ENCODE measurements around the gene IFT80.
"Not testable (repeated sequence)": the region's sequence is repeated elsewhere in the genome, so short reads cannot be mapped to it uniquely, and the experiment has no call there.

IFT80 gene

DNA sequence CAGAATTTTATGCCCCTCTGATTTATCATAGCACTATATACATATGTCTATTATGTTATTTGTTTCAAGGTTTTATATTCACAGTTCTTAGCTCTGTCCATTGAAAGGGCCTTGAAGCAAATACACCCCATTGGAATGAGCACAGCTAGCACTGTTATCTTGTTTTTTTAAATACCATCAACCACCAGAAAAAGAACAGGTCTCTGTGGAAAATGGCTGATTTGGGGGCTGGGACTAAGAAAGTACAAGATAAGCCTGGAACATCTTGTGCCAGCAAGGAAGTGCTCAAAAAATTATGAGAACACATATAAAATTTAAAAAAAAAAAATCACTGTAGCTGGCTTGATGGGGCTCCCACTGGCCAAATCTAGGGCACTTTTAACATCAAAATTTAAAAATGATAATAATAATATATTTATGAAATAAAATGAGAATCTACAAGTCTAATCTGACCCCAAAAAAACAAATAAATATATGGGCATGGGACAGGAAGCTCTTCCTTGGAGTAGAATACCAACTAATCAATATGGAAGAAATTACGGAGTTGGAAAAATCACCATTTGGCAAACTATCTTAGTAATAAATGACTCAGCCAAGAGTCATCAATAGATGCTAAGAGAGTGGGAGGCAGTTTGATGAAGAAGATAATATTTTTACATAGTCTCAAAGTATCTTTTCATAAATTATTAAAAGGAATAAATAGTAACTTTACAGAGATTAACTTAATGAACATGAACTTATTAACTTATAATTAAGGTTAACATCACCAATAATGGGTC, 20.5 kb downstream of the IFT80 start:
- H3K36me3 ChIP-seq (ENCODE audit: insufficient read depth, low read length), result peaks cover 33% of the 10 kb centered on the region

DNA sequence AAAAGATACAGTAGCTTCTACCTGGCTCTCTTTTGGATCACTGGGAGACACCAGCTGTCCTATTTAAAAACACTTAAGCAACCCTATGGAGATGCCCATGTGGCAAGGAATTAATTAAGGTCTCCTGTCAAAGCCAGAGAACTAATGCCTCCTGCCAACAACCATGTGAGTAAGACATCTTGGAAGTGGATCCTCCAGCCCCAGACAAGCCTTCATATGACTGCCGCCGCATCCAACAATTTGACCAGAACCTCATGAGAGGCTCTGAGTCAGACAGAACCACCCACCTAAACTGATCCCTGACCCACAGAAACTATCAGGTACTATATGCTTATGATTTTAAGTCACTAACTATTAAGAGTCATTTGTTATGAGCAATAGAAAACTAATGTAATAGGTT, 22.3 kb downstream of the IFT80 start:
- H3K4me3 ChIP-seq (ENCODE audit: low read length), result no peak overlapping the region
- no peak overlapping the region for H3K27ac ChIP-seq (ENCODE audit: low read depth, low read length)
- peaks cover 16% of the 10 kb centered on the region for H3K4me1 ChIP-seq (ENCODE audit: insufficient read depth, low read length)
- no peaks in the 10 kb centered on the region for H3K9me3 ChIP-seq (ENCODE audit: insufficient read depth, low read depth, low read length)
- H3K27me3 ChIP-seq (ENCODE audit: insufficient read depth, low read length), result no peaks in the 10 kb centered on the region
- H3K36me3 ChIP-seq (ENCODE audit: insufficient read depth, low read length), result peaks cover 39% of the 10 kb centered on the region
- WGBS, result 100% methylated on average over 2 of the region's 2 CpGs
- no peak overlapping the region for H3K9ac ChIP-seq (ENCODE audit: low read depth, low read length)

More for the DNA sequence above, 20.5 kb downstream of the IFT80 start:
- H3K9me3 ChIP-seq (ENCODE audit: insufficient read depth, low read depth, low read length), result no peaks in the 10 kb centered on the region
- H3K4me3 ChIP-seq (ENCODE audit: low read length), result no peak overlapping the region
- H3K9ac ChIP-seq (ENCODE audit: low read depth, low read length), result no peak overlapping the region
- no peaks in the 10 kb centered on the region for H3K27me3 ChIP-seq (ENCODE audit: insufficient read depth, low read length)
- no CpG with 5 or more reads among the region's 1 CpG for WGBS
- peaks cover 16% of the 10 kb centered on the region for H3K4me1 ChIP-seq (ENCODE audit: insufficient read depth, low read length)
- no peak overlapping the region for H3K27ac ChIP-seq (ENCODE audit: low read depth, low read length)

DNA sequence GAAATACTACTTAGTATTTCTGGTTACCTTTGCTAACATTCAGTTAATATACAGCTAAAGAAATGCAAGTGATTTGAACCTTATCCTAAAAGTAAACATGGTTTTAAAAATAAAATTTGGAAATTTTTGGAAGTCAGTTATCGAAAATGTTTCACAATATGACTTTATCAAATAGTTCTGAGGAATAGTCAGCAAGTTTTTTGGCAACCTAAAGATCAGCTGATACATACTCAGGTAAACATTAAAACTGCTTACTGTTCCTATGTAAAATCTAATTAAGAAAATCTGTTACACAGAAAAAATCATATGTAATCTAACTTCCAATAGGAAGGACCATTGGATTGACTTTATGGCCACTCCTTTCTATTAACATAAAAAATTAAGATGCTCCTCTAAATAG, 24.1 kb downstream of the IFT80 start:
- H3K36me3 ChIP-seq (ENCODE audit: insufficient read depth, low read length), result peaks cover 39% of the 10 kb centered on the region
- 86% methylated on average over 1 of the region's 1 CpG for WGBS
- H3K4me1 ChIP-seq (ENCODE audit: insufficient read depth, low read length), result peaks cover 11% of the 10 kb centered on the region
- H3K27ac ChIP-seq (ENCODE audit: low read depth, low read length), result no peak overlapping the region
- H3K9ac ChIP-seq (ENCODE audit: low read depth, low read length), result no peak overlapping the region
- no peaks in the 10 kb centered on the region for H3K27me3 ChIP-seq (ENCODE audit: insufficient read depth, low read length)
- H3K4me3 ChIP-seq (ENCODE audit: low read length), result no peak overlapping the region
- H3K9me3 ChIP-seq (ENCODE audit: insufficient read depth, low read depth, low read length), result no peaks in the 10 kb centered on the region

DNA sequence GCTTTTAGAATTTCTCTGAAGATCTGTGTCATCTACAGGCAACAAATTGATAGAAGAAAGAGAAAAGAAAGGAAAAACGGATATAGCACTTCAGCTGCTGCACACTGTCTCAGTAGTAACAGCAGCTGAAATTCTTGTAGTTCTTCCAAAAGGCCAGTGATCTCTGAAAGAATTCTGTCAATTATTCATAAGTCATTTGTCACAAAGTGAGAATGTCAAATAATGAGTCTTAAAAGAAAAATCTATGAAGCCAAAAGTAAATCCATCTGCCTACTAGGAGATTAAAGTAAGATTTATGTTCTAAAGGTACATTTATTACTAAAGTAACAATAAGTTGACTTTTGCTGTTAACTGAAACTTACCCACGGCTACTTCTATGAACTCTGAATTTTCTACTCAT, 24.6 kb downstream of the IFT80 start:
- H3K9ac ChIP-seq (ENCODE audit: low read depth, low read length), result no peak overlapping the region
- H3K9me3 ChIP-seq (ENCODE audit: insufficient read depth, low read depth, low read length), result no peaks in the 10 kb centered on the region
- H3K4me3 ChIP-seq (ENCODE audit: low read length), result no peak overlapping the region
- H3K27me3 ChIP-seq (ENCODE audit: insufficient read depth, low read length), result no peaks in the 10 kb centered on the region
- H3K4me1 ChIP-seq (ENCODE audit: insufficient read depth, low read length), result peaks cover 8% of the 10 kb centered on the region
- no peak overlapping the region for H3K27ac ChIP-seq (ENCODE audit: low read depth, low read length)
- 92% methylated on average over 1 of the region's 2 CpGs for WGBS
- peaks cover 39% of the 10 kb centered on the region for H3K36me3 ChIP-seq (ENCODE audit: insufficient read depth, low read length)

DNA sequence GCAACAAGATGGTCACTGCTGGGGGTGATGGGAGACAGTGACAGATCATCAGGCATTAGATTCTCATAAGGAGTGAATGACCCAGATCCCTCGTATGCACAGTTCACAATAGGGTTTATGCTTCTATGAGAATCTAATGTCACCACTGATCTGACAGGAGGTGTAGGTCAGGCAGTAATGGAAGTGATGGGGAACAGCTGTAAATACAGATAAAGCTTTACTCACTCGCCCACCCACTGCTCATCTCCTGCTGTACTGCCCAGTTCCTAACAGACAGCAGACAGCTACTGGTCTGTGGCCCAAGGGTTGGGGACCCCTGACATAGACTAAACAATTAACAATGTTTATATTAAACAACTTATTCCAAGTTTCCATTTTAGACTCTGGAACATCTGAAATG, 25.4 kb downstream of the IFT80 start:
- Histone ChIP-seq H3K36me3 (ENCODE audit: insufficient read depth, low read length) (peaks cover 39% of the 10 kb centered on the region), H3K4me3 (ENCODE audit: low read length) (no peak overlapping the region), H3K9ac (ENCODE audit: low read depth, low read length) (no peak overlapping the region), H3K4me1 (ENCODE audit: insufficient read depth, low read length) (0 out of 2 replicates have a peak, but pooled peaks cover 1% of the 10 kb centered on the region), H3K27ac (ENCODE audit: low read depth, low read length) (no peak overlapping the region), H3K9me3 (ENCODE audit: insufficient read depth, low read depth, low read length) (no peaks in the 10 kb centered on the region), H3K27me3 (ENCODE audit: insufficient read depth, low read length) (no peaks in the 10 kb centered on the region)
- 93% methylated on average over 2 of the region's 2 CpGs for WGBS

DNA sequence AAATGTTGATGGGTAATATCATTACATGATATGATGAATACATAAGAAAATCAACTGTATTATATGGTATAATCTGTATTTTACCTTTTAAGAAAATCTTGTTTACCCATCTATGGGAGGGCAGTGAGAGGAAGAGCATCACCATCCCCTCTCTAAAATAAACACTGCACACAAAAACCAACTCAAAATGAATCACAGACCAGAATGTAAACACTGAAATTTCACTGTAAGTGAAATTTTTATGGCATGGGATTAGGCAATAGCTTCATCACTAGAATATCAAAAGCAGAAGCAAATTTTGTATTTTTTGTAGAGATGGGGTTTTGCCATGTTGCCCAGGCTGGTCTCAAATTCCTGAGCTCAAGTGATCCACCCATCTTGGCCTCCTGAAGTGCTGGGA, 26.2 kb downstream of the IFT80 start:
- Histone ChIP-seq H3K4me1 (ENCODE audit: insufficient read depth, low read length) (no peaks in the 10 kb centered on the region), H3K36me3 (ENCODE audit: insufficient read depth, low read length) (peaks cover 39% of the 10 kb centered on the region), H3K27ac (ENCODE audit: low read depth, low read length) (no peak overlapping the region), H3K9me3 (ENCODE audit: insufficient read depth, low read depth, low read length) (no peaks in the 10 kb centered on the region), H3K27me3 (ENCODE audit: insufficient read depth, low read length) (no peaks in the 10 kb centered on the region), H3K4me3 (ENCODE audit: low read length) (no peak overlapping the region), H3K9ac (ENCODE audit: low read depth, low read length) (no peak overlapping the region)

DNA sequence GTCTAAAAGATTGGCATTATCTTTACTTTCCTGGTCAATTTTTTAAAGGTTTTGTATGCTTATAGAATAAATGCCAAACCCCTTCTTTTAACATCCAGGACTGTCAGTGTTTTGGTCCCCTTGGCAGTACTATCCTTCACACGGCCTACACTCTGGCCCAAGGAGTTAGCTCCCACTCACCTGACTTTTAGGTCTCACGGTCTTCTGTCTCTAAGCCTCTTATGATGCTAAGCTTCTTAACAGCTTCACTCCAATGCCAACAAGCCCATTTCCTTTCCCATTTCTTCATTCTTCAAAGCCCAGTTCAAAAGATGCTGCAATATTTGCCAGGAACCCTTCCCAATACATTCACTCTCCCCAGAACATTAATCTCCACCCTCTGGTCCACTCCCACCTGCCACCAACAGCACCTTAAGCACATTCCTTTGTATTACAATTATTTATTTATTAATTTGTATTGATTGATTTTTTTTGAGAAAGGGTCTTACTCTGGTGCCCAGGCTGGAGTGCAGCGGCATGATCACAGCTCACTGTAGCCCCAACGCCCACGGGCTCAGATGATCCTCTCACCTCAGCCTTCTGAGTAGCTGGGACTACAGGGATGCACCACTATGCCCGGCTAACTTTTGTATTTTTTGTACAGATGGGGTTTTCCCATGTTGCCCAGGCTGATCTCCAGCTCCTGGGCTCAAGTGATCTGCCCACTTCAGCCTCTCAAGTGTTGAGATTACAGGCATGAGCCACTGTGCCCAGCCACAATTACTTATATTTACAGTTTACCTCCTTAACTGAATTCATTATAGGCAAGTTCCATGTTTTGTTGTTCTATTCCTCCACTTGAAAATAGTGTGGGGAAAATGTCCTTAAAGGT, 27.8 kb downstream of the IFT80 start:
- no peaks in the 10 kb centered on the region for H3K27me3 ChIP-seq (ENCODE audit: insufficient read depth, low read length)
- H3K27ac ChIP-seq (ENCODE audit: low read depth, low read length), result no peak overlapping the region
- no peaks in the 10 kb centered on the region for H3K4me1 ChIP-seq (ENCODE audit: insufficient read depth, low read length)
- H3K9me3 ChIP-seq (ENCODE audit: insufficient read depth, low read depth, low read length), result no peaks in the 10 kb centered on the region
- H3K9ac ChIP-seq (ENCODE audit: low read depth, low read length), result no peak overlapping the region
- WGBS, result 88% methylated on average over 6 of the region's 6 CpGs
- peaks cover 33% of the 10 kb centered on the region for H3K36me3 ChIP-seq (ENCODE audit: insufficient read depth, low read length)
- no peak overlapping the region for H3K4me3 ChIP-seq (ENCODE audit: low read length)

DNA sequence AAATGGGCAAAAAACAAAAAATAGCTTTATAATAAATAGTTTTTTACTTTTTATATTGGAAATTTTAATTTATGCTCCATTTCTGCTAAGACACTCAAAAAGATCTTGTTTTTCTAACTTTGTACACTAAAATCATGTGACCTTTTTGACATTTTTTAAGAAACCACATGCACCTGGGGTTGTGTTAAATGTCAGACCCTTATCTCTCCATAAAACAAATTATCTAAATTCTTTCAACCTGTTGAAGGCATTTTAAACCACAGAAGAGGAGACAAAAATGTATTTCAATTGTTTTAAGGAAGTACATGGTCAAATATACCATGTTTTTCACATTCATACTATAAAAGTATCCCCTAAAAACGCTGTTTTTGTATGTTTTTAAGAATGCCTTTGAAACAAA, 29.2 kb downstream of the IFT80 start:
- H3K4me1 ChIP-seq (ENCODE audit: insufficient read depth, low read length), result no peaks in the 10 kb centered on the region
- H3K36me3 ChIP-seq (ENCODE audit: insufficient read depth, low read length), result peaks cover 29% of the 10 kb centered on the region
- H3K27ac ChIP-seq (ENCODE audit: low read depth, low read length), result no peak overlapping the region
- no peak overlapping the region for H3K4me3 ChIP-seq (ENCODE audit: low read length)
- no peak overlapping the region for H3K9ac ChIP-seq (ENCODE audit: low read depth, low read length)
- no peaks in the 10 kb centered on the region for H3K27me3 ChIP-seq (ENCODE audit: insufficient read depth, low read length)
- no CpG with 5 or more reads among the region's 1 CpG for WGBS
- H3K9me3 ChIP-seq (ENCODE audit: insufficient read depth, low read depth, low read length), result no peaks in the 10 kb centered on the region

DNA sequence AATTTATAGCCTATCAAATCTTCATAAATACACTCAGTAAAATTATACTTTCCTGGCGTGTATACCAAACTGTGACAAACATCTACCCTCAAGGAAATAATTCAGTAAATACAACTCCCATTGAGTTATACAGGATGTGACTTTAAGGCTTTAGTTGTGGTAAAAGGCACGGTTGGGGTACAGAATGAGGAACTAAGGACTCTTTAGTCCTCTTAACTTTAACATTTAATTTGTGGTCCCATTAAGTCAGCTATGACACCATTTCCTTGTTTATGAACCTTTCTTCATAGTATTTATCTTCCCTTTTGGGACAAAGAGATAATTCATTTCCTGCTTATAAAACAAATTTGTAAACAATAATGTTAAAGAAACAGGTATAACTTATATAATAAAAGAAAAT, 30.2 kb downstream of the IFT80 start:
- Histone ChIP-seq H3K9me3 (ENCODE audit: insufficient read depth, low read depth, low read length) (no peaks in the 10 kb centered on the region), H3K27ac (ENCODE audit: low read depth, low read length) (no peak overlapping the region), H3K27me3 (ENCODE audit: insufficient read depth, low read length) (no peaks in the 10 kb centered on the region), H3K9ac (ENCODE audit: low read depth, low read length) (no peak overlapping the region), H3K4me1 (ENCODE audit: insufficient read depth, low read length) (no peaks in the 10 kb centered on the region), H3K4me3 (ENCODE audit: low read length) (no peak overlapping the region), H3K36me3 (ENCODE audit: insufficient read depth, low read length) (peaks cover 19% of the 10 kb centered on the region)
- WGBS, result 82% methylated on average over 1 of the region's 2 CpGs

DNA sequence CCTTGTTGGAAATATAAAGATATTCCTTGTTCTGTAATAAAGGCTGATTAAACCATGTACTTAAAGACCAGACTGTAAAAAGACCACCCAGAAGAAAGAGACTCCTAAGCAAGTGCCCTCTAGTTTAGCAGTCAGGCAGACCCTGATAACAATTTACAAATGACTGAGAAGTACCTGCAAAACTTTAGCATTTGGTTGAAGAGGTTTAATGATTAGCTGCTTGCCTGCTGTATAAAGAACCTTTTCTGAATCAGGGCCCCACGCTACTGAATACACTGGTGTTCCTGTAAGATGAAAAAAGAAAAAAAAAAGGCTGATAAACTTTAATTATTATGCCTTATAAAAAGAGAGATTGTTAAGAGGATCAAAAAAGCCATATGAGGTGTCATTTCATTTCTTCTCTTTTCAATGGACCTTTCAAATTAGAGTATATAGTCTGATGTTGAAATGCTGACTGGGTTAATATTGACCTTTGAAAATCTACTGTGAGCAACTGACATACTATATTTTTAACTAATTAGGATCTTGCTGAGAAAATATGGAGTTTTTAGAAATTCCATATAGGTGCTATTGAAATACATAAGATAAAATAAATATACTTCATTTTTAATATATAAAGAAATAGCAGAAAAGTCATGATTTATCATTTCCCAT, 33.0 kb downstream of the IFT80 start:
- no peak overlapping the region for H3K9ac ChIP-seq (ENCODE audit: low read depth, low read length)
- H3K27ac ChIP-seq (ENCODE audit: low read depth, low read length), result no peak overlapping the region
- 100% methylated on average over 1 of the region's 1 CpG for whole genome bisulfite sequencing
- no peaks in the 10 kb centered on the region for H3K9me3 ChIP-seq (ENCODE audit: insufficient read depth, low read depth, low read length)
- no peaks in the 10 kb centered on the region for H3K27me3 ChIP-seq (ENCODE audit: insufficient read depth, low read length)
- no peaks in the 10 kb centered on the region for H3K4me1 ChIP-seq (ENCODE audit: insufficient read depth, low read length)
- H3K36me3 ChIP-seq (ENCODE audit: insufficient read depth, low read length), result peaks cover 10% of the 10 kb centered on the region; the same call in 1 of the 2 replicates
- no peak overlapping the region for H3K4me3 ChIP-seq (ENCODE audit: low read length)

DNA sequence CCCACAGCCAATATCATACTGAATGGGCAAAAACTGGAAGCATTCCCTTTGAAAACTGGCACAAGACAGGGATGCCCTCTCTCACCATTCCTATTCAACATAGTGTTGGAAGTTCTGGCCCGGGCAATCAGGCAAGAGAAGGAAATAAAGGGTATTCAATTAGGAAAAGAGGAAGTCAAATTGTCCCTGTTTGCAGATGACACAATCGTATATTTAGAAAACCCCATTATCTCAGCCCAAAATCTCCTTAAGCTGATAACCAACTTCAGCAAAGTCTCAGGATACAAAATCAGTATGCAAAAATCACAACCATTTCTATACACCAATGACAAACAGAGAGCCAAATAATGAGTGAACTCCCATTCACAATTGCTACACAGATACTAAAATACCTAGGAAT, 36.1 kb downstream of the IFT80 start:
- not testable (repeated sequence) for H3K27ac ChIP-seq (ENCODE audit: low read depth, low read length); H3K9me3 ChIP-seq (ENCODE audit: insufficient read depth, low read depth, low read length); H3K27me3 ChIP-seq (ENCODE audit: insufficient read depth, low read length); H3K4me3 ChIP-seq (ENCODE audit: low read length); H3K4me1 ChIP-seq (ENCODE audit: insufficient read depth, low read length); H3K9ac ChIP-seq (ENCODE audit: low read depth, low read length)
- WGBS, result 84% methylated on average over 1 of the region's 2 CpGs
- peaks cover 10% of the 10 kb centered on the region; the same call in 1 of the 2 replicates for H3K36me3 ChIP-seq (ENCODE audit: insufficient read depth, low read length)
